SK-N-MC (cell line): ENCODE measurements around the gene PLAAT4.

ENCODE experiments used
- DNase-seq: peaks from one replicate; pipeline ENCODE4 v3.0.0-alpha.2; 2011; ENCODE audit warnings: low read depth, low spot score
- H3K27ac ChIP-seq: fragments of 200-600 bp; sonication (generic); 2 replicates; pipeline ENCODE4 v1.5.1; 2016; ENCODE audit warnings: mixed run types
- H3K36me3 ChIP-seq: fragments of 200-600 bp; sonication (generic); 2 replicates; pipeline ENCODE4 v1.6.1; 2017; ENCODE audit warnings: antibody characterized with exemption, low read length, mixed read lengths; ENCODE audit not compliant: insufficient read depth
- H3K4me3 ChIP-seq: fragments of 200-600 bp; sonication (generic); 2 replicates; pipeline ENCODE4 v1.5.1; 2016
- H3K9ac ChIP-seq: fragments of 200-600 bp; sonication (generic); 2 replicates; pipeline ENCODE4 v1.8.0; 2017; ENCODE audit warnings: mixed run types, mixed read lengths; ENCODE audit not compliant: insufficient read length
- H3K9me3 ChIP-seq: fragments of 200-600 bp; sonication (generic); 2 replicates; pipeline ENCODE4 v1.6.1; 2017; ENCODE audit warnings: low read depth, mild to moderate bottlenecking, antibody characterized with exemption, low read length, moderate library complexity, mixed read lengths
- EZH2 ChIP-seq: fragments of 200-600 bp; sonication (generic); IDR thresholded peaks from one replicate; pipeline ENCODE4 v1.6.1; 2017; ENCODE audit warnings: antibody characterized with exemption
- FOXP2 ChIP-seq: optimal IDR thresholded peaks from 2 replicates; pipeline ENCODE3; 2011; ENCODE audit warnings: mild to moderate bottlenecking, moderate library complexity; ENCODE audit not compliant: insufficient read depth; ENCODE audit errors: extremely low read length, control extremely low read depth
- POLR2AphosphoS5 ChIP-seq: IDR thresholded peaks from 2 replicates; pipeline ENCODE4 v1.6.1; 2012; ENCODE audit warnings: mild to moderate bottlenecking, low read depth, low read length, borderline replicate concordance

PLAAT4 gene

GRCh38 chr11:63586451-63587166, 50.0 kb downstream of the PLAAT4 start:
- H3K4me3 ChIP-seq, result no peak overlapping the region
- TF ChIP-seq EZH2 (no peak), FOXP2 (no peak), POLR2AphosphoS5 (no peak)
- no peak overlapping the region for H3K27ac ChIP-seq
- H3K9ac ChIP-seq, result no peak overlapping the region
- no peaks in the 10 kb centered on the region for H3K9me3 ChIP-seq
- no peak for DNase-seq
- no peaks in the 10 kb centered on the region for H3K36me3 ChIP-seq

DNA sequence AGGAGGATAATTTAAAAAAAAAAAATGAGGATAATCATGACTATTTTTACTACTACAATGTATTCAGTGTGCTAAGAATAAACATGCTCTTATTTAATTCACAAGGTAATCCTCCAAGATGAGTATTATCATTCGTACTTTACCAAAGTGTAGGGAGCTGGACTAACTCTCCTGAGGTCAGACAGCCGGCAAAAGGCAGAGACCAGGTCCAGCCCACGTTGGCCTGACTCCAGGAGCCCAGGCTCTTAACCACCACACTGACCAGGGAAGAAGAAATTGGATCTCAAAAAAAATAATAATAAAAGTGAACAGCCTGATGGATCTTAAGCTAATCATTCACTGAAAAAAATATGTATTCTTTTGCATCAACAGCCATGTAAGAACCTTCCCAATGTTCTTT, 52.4 kb downstream of the PLAAT4 start:
- H3K36me3 ChIP-seq, result no peaks in the 10 kb centered on the region
- no peak overlapping the region for H3K27ac ChIP-seq
- no peak overlapping the region for H3K9ac ChIP-seq
- no peaks in the 10 kb centered on the region for H3K9me3 ChIP-seq
- H3K4me3 ChIP-seq, result no peak overlapping the region
- TF ChIP-seq FOXP2 (no peak), POLR2AphosphoS5 (no peak), EZH2 (no peak)
- DNase-seq, result no peak

DNA sequence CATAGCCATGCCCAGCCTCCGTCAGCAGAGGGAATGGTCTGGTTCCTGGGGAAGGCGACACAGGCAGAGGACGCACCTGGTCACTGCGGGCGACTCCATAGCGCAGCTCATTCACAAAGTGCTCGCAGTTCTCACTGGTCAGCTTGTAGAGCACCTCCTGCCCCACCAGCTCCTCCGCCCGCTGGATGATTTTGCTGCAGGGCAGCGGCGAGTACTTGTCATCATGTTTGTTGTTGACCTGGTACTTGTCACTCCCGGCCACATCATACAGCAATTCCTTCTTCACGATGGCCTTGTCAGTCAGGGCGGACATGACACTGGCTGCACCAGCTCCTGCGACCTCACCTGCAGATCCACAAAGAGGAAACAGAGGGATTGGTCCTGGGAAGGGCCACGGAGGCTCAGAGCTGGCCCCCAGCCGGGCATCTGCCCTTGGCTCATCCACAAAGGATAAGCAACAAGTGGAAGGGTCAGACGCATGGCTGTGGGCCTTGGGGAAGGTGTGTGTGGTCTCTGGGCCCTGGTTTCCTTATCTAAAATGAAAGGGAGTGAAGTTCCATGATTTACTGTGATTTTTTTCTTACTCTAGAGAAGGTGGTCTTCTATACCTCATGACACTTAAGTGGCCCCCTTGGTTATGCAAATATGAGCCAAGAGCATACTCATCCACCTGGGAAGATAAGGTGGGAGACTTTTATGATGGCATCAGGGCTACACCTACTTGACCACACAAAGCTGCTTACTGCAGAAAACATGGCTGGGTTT, 53.6 kb downstream of the PLAAT4 start:
- Histone ChIP-seq H3K9me3 (no peaks in the 10 kb centered on the region), H3K4me3 (no peak overlapping the region), H3K36me3 (no peaks in the 10 kb centered on the region), H3K9ac (no peak overlapping the region), H3K27ac (no peak overlapping the region)
- no peak for DNase-seq
- no peak for TF ChIP-seq EZH2

GRCh38 chr11:63592975-63593395, 56.4 kb downstream of the PLAAT4 start:
- Histone ChIP-seq H3K27ac (no peak overlapping the region), H3K9ac (no peak overlapping the region), H3K4me3 (no peak overlapping the region), H3K36me3 (no peaks in the 10 kb centered on the region), H3K9me3 (no peaks in the 10 kb centered on the region)
- no peak for TF ChIP-seq FOXP2
- TF ChIP-seq POLR2AphosphoS5, result no peak
- no peak for TF ChIP-seq EZH2
- no peak for DNase-seq

GRCh38 chr11:63595296-63595695, 58.7 kb downstream of the PLAAT4 start:
- Histone ChIP-seq H3K9me3 (no peaks in the 10 kb centered on the region), H3K27ac (no peak overlapping the region), H3K9ac (no peak overlapping the region), H3K4me3 (no peak overlapping the region), H3K36me3 (no peaks in the 10 kb centered on the region)
- TF ChIP-seq FOXP2 (no peak), POLR2AphosphoS5 (no peak), EZH2 (no peak)
- DNase-seq, result no peak
